GM19035 (cell line): Measurements from ENCODE around the gene RNF11.
"Not testable (repeated sequence)": the region's sequence is repeated elsewhere in the genome, so short reads cannot be mapped to it uniquely, and the experiment has no call there.

ENCODE experiments used
- ATAC-seq: cut with Tn5 transposase; IDR thresholded peaks from one replicate; pipeline ENCODE4 v1.9.1; 2021; ENCODE audit not compliant: unreplicated experiment

Gene RNF11

DNA sequence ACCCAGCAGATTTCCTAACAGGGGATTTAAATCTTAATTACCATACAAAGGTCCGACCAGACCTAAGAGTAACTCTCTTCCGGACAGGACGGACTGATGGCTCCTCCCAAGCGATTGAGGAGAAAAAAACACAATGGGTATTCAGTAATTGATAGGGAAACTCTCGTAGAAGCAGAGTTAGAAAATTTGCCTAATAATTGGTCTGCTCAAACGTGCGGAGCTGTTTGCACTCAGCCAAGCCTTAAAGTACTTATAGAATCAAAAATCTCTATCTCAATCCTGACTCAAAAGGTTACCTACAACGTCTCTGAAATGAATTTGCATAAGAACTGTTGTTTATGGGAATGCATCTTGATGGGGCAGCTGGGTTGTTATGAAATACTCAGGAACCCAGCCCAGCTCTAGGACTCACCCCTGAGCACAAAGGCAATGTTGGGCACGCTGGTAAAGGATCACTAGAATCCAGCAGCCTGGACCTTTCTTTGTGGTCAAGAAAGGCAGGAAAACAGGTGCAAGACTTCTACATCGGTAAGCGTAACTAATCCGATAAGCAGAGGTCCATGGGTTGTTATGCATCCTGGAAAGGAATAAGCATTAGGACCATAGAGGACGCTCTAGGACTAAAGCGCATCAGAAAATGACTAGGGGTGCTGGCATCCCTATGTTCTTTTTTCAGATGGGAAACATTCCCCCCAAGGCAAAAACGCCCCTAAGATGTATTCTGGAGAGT, 8.7 kb upstream of the RNF11 start:
- not testable (repeated sequence) for ATAC-seq

DNA sequence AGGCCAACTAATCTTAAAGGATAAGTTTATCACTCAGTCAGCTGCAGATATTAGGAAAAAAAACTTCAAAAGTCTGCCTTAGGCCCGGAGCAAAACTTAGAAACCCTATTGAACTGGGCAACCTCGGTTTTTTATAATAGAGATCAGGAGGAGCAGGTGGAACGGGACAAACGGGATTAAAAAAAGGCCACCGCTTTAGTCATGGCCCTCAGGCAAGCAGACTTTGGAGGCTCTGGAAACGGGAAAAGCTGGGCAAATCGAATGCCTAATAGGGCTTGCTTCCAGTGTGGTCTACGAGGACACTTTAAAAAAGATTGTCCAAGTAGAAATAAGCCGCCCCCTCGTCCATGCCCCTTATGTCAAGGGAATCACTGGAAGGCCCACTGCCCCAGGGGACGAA, 7.6 kb upstream of the RNF11 start:
- not testable (repeated sequence) for ATAC-seq

DNA sequence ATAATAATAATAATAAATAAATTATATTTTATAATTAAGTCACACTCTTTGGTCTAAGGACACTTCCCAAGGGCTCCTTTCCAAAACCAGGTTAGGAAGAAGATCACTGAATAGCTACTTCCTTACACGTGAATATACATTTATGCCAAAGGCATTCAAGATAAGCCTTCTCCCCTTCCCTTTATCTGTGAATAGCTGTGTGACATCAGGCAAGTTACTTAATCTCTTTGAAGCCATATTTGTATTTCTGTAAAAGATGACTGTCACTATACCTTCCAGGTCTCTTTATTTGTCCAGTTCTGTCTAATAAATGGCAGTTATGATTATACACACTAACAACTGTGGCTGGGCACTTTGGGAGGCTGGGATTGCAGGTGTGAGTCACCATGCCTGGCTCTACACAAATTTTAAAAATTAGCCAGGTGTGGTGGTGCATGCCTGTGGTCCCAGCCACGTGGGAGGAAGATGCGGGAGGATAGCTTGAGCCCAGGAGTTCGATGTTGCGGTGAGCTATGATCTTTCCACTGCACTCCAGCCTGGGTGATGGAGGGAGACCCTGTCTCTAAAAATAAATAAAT, 5.5 kb upstream of the RNF11 start:
- no peak for ATAC-seq

DNA sequence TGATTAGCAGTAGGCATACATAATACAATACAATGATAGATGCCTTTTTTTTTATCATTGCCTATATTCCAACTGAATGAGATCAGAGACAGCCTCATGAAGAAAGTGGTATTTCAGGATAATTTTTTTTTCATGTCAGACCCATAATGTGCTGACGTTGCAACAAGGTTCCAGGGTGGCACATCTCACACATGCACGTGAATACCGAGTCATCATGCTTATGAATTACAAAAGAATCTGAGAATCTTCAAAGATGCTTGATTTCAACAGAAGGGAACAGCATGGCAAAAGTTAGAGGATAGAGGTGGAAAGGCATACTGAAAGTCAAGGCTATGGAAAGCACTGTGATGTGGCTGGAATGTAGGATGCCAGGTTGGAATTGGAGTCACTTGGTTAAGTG, 5.0 kb upstream of the RNF11 start:
- no peak for ATAC-seq

DNA sequence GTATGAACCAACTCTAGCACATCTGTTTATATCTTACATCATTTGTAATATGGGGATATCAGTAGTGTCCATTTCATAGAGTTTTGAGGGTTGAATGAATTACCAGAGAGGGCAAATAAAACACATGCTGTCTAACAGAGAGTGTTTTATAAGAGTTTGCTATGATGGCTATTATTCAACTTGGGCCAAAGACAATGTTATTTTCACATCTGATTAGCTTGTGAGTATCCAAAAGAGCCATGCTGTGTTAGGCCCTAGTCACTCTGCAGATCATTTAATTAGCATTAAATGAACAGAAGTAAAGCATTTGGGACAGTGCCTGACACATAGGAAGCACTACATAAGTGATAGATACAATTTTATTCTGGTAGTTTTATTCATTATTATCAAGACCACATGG, 4.2 kb upstream of the RNF11 start:
- no peak for ATAC-seq

DNA sequence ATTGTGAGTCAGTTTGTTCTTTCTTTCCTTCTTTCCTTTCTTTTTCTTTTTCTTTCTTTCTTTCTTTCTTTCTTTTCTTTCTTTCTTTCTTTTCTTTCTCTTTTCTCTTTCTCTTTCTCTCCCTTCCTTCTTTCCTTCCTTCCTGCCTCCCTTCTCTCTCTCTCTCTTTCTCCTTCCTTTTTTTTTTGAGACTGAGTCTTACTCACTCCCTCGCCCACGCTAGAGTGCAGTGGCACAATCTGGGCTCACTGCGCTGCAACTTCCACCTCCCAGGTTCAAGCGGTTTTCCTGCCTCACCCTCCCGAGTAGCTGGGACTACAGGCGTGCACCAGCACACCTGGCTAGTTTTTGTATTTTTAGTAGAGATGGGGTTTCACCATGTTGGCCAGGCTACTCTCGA, 1.8 kb upstream of the RNF11 start:
- ATAC-seq, result not testable (repeated sequence)

DNA sequence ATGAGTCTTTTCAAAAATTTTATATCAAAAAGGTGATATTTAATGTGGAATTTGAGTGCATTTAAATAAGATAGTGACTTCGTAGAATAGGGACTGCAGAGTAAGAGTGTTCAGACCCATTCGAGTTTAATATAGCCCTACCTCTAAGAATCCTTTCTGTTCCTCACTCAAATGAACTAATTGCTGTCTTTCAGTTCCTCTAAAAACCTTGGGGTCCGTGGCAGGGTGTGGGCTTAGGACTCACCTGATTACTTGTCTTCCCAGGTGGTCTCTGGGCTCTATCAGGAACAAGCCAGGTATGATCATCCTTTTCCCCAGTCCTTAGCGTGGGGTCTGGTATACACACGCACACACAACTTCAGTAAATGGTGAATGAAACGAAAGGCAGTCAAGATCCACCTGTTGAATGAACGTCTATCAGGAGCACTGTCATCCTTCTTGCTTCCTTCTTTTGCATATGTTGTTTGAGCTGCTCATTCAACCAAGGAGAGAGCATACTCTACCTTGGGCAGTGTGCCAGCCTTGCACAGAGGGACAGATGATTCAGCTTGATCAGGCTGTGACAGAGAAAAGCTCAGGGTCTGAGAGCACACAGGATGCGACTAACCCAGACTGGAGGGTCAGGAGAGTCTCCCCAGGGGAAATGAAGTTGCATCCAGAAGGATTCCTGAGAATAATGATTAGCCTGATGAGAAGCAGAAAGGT, 1.2 kb upstream of the RNF11 start:
- ATAC-seq, result peak; percentile 47

DNA sequence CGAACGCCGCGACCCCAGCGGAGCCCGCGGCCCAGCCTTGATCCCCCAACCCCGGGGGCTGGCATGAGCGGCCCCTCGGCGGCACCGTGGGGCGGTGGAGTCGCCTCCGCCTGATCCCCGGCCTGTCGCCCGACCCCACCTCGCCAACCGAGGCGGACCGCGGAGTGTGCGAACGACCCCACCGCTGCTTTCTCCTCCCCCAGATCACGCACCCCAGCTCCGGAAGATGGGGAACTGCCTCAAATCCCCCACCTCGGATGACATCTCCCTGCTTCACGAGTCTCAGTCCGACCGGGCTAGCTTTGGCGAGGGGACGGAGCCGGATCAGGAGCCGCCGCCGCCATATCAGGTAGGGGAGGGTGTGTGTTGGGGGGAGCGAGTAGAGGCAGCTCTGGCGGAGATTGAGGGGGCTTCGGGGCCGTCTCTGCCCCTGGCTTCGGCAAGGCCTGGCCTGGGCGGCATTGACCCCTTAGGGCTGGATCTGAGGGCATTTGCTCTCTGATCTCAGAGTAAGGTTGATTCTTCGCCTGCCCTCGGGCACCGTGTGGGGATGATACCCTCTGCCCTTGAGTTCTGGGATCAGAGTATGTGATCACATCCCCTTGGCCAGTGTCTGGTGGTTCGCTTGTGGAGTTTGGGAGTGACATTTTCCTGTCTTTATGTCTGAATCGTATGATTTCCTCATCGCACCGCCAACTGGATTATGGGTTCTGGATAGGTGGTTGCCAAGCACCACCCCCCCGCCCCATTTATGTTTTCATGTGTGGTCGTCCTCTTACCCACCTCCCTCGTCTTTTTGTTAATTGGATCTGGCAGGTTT, 668 bp downstream of the RNF11 start:
- ATAC-seq, result peak; percentile 32

DNA sequence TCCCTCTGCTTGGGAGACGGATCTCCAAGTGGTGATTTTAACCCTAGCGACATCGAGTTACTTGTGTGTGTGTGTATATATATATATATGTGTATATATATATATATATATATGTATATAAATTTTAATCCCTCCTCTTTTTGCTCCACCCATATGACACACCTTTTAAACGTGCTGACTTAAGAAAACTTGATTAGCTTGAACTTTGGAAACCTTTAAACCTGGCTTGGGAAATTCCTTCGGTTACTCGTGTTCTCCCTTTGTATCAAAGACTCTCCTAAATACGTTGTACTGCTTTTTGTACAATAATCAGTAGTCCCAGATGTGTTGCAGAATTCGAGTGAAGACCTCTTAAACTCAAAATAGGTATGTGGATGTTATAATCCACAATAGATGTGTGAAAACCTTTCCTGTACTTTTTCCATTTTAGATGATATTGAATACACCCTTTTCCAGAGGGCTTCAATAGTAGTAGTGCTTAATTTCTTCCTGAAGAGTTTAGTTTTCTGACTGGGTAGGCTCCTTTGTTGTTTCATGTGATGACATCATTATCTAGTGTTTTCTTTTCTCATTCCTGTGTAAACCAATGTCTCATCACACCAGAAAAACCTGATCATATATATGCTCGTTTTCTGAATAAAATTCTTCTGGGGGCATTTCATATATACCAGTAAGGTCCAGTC, 1.4 kb downstream of the RNF11 start:
- ATAC-seq, result no peak

DNA sequence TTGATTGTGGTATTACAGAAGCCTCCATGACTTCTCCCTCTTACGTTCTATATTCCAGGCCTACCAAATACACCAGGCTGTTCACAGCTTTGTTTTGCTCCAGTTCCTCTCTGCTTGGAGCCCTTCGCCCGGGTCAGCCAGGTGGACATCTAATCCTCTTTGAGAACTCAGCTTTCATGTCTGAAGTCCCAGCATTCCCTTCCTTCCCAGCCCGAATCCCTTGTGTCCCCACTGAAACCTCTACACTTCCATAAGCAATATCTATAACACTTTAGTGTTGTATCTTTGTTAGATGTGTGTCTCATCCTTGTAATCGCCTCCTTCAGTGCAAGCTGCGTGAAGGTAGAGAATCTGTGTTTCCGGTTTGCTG, 1.9 kb downstream of the RNF11 start:
- ATAC-seq, result no peak

DNA sequence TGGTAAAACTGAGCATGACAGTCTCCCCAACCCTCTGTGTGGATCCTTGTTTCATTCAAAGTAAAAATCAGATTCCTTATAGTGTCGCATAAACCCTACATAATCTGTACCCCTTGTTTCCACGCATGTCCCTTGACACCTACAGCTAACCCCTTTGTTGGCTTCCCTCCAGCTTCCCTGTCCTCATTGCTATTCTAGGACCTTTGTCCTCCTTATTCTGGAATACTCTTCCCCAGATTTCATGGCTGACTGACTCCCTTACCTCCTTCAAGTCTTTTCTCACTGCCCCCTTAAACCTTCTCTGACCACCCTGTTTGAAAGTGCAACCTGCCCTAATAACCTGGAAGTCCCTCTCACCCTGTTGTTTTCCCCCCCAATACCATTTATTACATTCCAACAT, 4.0 kb downstream of the RNF11 start:
- ATAC-seq, result no peak

DNA sequence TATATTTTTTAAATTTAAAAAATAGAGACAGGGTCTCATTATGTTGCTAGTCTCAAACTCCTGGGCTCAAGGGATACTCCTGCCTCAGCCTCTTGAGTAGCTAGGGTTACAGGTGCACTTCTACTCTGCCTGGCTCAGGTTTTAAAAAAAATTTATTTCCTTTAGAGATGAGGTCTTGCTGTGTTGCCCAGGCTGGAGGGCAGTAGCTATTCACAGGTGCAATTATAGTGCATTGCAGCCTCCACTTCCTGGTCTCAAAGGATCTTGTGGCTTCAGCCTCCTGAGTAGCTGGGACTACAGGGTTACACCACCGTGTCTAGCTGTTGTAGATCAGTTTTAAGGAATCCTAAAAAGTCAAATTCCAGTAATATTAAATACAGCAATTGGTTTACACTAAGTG, 5.0 kb downstream of the RNF11 start:
- no peak for ATAC-seq

DNA sequence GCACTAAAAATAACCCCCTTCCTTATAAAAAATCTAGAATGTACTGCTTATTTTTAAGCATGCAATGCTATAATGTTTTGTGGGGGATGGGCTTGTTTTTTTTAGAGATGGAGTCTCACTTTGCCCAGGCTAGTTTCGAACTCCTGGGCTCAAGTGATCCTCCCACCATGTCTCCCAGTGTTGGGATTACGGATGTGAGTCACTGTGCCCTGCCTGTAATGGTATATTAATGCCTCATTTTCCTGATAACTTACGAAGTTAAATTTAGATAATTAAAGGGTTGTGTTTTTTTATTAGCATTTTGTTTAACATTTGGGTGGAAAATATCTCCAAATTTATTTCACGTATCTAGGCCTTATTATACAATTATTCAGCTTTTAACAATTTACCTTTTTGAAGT, 6.5 kb downstream of the RNF11 start:
- ATAC-seq, result no peak

DNA sequence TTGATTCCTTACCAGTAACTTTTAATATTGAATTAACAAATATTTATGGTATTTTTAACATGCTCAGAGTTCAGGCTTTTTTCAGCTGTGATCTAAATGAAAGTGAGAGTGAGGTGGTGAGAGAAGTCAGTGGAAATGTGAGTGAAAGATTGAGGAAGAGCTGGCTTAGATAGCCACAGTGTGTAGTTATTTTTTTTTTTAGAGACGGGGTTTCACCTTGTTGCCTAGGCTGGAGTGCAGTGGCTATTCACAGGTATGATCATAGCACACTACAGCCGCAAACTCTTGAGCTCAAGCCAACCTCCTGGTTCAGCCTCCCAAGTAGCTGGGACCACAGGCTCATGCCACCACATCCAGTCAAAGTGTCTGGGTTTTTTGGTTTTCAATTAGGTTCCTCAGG, 10.9 kb downstream of the RNF11 start:
- ATAC-seq, result peak; percentile 76

DNA sequence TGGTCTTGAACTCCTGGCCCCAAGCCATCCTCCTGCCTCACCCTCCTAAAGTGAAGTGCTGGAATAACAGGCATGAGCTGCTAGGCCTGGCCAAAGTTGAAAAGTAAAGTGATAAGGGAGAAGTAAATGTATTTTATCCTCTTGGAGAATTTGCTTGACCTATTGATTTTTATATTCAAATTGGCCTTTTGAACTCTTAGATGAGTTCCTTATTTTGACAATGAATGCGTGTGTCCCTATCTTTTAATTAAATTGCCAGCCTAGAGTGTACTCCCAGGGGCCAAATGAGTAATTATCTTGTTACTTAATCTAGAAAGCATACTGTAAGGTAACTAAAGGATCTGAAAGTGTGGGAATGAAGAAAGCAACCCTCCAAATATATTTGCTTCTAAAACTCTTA, 11.4 kb downstream of the RNF11 start:
- no peak for ATAC-seq

DNA sequence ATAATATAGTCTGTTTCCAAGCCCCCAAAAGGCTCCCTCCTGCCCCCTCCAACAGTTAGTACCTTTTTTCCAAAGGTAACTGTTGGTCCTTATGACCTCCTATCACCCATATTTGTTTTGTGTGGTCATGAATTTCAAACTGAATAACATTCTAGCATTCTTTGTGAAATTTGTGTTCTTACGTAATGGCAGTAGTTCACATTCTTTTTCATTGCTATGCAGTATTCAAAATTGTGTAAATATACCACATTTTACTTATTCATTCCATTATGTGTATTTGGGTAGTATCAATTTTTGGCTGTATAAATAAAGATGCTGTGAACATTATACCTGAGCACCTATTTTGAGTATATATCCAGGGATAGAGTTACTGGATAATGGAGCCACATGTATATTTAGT, 13.4 kb downstream of the RNF11 start:
- no peak for ATAC-seq

DNA sequence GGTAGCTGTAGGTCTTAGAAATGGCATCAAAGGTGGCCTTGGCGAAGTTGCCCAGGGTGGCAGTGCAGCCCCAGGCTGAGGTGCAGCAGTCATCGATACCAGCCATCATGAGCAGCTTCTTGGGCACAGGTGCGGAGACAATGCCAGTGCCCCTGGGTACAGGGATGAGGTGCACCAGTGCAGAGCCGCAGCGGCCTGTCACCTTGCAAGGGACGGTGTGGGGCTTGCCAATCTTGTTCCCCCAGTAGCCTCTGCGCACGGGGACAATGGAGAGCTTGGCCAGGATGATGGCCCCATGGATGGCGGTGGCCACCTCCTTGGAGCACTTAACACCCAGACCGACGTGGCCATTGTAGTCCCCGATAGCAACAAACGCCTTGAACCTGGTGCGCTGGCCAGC, 14.7 kb downstream of the RNF11 start:
- not testable (repeated sequence) for ATAC-seq

DNA sequence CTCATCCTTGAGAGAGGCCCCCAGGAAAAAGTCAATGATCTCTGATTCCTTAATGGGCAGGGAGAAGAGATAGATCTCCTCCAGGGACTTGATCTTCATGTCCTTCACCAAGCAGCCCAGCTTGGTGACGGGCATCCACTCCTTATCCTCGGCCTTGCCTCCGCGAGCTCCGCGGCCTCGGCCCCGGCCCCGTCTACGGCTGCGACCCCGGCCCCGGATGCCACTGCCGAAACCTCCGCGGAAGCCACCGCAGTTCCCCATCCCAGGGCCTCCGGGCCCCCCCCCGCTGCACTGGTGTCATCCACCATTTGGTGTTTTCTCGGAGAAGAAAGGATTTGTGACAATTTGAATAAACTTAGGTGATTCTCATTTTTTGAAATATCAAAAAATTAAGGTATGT, 15.1 kb downstream of the RNF11 start:
- ATAC-seq, result not testable (repeated sequence)

DNA sequence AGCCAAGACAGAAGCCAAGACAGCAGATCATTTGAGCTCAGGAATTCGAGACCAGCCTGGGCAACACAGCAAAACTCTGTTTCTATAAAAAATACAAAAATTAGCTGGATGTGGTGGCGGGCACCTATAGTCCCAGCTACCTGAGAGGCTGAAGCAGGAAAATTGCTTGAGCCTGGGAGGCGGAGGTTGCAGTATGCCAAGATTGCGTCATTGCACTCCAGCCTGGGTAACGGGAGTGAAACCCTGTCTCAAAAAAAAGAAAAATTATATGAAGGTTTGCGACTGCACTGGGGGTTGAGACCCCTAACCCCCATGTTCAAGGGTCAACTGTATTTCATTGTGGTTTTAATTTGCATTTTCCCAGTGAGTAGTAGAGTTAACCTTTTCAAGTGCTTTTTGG, 16.3 kb downstream of the RNF11 start:
- ATAC-seq, result no peak

DNA sequence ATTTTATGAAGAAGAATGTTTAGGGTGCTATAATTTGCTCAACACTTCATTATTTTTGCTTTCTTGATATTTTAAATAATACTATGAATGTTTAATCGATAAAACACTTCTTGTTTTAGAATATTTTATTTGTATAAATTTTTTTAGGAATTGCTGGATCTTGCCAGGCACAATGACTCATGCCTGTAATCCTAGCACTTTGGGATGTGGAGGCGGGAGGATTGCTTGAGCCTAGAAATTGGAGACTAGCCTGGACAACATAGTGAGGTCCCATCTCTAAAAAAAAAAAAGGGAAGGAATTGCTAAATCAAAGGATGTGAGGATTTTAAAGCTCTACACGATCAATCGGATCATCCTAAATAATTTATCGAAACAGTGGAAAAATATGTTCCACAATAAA, 17.6 kb downstream of the RNF11 start:
- ATAC-seq, result no peak

DNA sequence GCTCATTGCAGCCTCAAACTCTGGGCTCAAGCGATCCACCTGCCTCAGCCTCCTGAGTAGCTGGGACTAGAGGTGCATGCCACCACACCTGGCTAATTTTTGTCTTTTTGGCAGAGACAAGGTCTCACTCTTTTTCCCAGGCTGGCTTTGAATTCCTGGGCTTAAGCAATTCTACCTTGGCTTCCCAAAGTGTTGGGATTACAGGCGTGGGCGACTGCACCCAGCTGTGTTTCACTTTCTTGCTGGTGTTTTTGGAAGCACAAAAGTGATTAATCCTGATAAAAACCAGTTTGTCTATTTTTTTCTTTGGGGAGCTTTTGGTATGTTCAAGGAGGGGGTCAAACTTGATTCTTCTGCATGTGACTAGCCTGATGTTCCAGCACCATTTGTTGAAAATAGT, 19.3 kb downstream of the RNF11 start:
- no peak for ATAC-seq
